ENCODE measurements around the gene ZFP91. TPM values are rescaled to one million over a fixed set of nuclear protein-coding genes. Genes with fewer than 3 reads are reported as not detected.
A peak's percentile ranks its signal among the peaks of the same experiment; 100 is the strongest.

The ZFP91 gene
- total and polyA plus RNA-seq, 4 donors: 49.8 to 63.4 (median 55.3) TPM

- Histone ChIP-seq H3K4me3 (ENCODE audit: low read depth, low read length) (no peak overlapping the region), H3K4me1 (ENCODE audit: control insufficient read depth, insufficient read depth, low read length) (peaks cover 6% of the 10 kb centered on the region), H3K9me3 (ENCODE audit: control insufficient read depth, insufficient read depth, low read length) (no peaks in the 10 kb centered on the region), H3K36me3 (ENCODE audit: control insufficient read depth, insufficient read depth, low read length) (no peaks in the 10 kb centered on the region), H3K27me3 (ENCODE audit: control insufficient read depth, insufficient read depth, low read length) (no peaks in the 10 kb centered on the region), H3K27ac (ENCODE audit: low read depth, low read length) (no peak overlapping the region)
- WGBS (ENCODE audit: insufficient coverage): 83% methylated on average over 6 of the region's 6 CpGs
- no peak for DNase-seq (ENCODE audit: low read depth in 4 of 6, low spot score in 6 of 6)
These were observed 60.2 kb downstream of the ZFP91 start for GRCh38 chr11:58639103-58639502.

DNA sequence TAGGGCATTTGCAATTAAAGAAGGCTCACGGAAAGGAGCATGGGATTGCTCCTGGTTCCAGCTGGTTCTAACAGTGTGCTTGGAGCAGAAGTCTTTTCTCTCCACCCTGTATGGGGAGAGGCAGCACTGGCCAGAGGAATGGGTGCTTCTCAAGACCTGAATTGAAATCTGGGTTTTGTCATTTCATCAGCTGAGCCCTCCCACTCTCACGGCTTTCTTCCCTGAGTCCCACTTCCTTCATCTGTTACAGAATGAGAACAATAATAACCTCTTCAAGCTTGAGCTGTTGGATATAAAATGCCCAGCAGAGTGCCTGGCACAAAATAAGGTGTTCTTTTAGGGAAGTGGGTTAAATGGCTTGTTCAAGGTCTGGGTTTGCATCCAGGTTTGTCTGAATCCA is 60.8 kb downstream of the ZFP91 start:
- no peak overlapping the region for H3K4me3 ChIP-seq (ENCODE audit: low read depth, low read length)
- H3K27ac ChIP-seq (ENCODE audit: low read depth, low read length): no peak overlapping the region
- H3K9me3 ChIP-seq (ENCODE audit: control insufficient read depth, insufficient read depth, low read length): no peaks in the 10 kb centered on the region
- peaks cover 6% of the 10 kb centered on the region for H3K4me1 ChIP-seq (ENCODE audit: control insufficient read depth, insufficient read depth, low read length)
- WGBS (ENCODE audit: insufficient coverage): no CpG with 5 or more reads among the region's 2 CpGs
- H3K27me3 ChIP-seq (ENCODE audit: control insufficient read depth, insufficient read depth, low read length): no peaks in the 10 kb centered on the region
- DNase-seq (ENCODE audit: low read depth in 4 of 6, low spot score in 6 of 6): peak in 1 of 6 donors; percentile 5
- no peaks in the 10 kb centered on the region for H3K36me3 ChIP-seq (ENCODE audit: control insufficient read depth, insufficient read depth, low read length)

- Histone ChIP-seq H3K36me3 (ENCODE audit: control insufficient read depth, insufficient read depth, low read length) (no peaks in the 10 kb centered on the region), H3K4me1 (ENCODE audit: control insufficient read depth, insufficient read depth, low read length) (peaks cover 6% of the 10 kb centered on the region), H3K27ac (ENCODE audit: low read depth, low read length) (no peak overlapping the region), H3K27me3 (ENCODE audit: control insufficient read depth, insufficient read depth, low read length) (no peaks in the 10 kb centered on the region), H3K4me3 (ENCODE audit: low read depth, low read length) (no peak overlapping the region), H3K9me3 (ENCODE audit: control insufficient read depth, insufficient read depth, low read length) (no peaks in the 10 kb centered on the region)
- DNase-seq (ENCODE audit: low read depth in 4 of 6, low spot score in 6 of 6): no peak
- WGBS (ENCODE audit: insufficient coverage): no CpG with 5 or more reads among the region's 1 CpG
These were observed 61.6 kb downstream of the ZFP91 start for GRCh38 chr11:58640386-58641023.

GRCh38 chr11:58641341-58641740 is 62.5 kb downstream of the ZFP91 start:
- 92% methylated on average over 2 of the region's 3 CpGs for WGBS (ENCODE audit: insufficient coverage)
- H3K4me3 ChIP-seq (ENCODE audit: low read depth, low read length): no peak overlapping the region

DNA sequence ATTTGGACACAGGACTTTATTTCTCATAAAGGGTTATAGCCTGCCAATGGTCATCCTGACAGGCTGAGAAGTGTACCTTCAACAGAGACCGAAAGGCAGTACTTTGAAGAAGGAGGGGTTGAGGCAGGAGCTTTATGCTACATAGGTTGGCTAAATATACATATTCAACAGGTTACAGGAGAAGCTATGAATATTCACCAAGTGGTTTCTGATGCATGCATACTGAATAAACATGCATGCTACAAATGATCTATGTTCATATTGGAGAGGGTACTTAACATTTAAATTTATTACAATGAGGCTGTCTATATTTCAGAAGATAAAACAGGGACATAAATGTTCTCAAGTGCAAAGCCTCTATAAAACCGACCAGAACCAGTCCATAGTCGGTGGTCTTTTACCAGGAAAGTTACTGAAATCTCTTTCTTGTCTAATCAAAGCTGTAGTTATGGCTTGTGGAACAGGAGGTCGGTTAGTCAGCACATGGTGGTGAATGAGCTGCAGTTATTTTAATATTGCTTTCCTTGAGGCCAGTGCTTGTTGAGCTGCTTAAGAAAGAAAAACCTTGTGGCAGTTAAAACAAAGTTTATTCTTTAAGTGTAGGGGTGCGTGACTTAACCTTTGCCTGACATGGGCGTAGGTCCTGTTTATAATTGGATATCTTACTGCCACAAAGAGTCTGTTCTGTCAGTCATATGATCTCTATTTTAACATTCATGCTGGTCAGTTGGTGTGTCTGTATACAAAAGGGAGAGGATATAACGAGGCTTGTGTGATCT is 63.1 kb downstream of the ZFP91 start:
- no peak for DNase-seq (ENCODE audit: low read depth in 4 of 6, low spot score in 6 of 6)
- WGBS (ENCODE audit: insufficient coverage): 70% methylated on average over 2 of the region's 7 CpGs
- no peak overlapping the region for H3K27ac ChIP-seq (ENCODE audit: low read depth, low read length)
- no peaks in the 10 kb centered on the region for H3K36me3 ChIP-seq (ENCODE audit: control insufficient read depth, insufficient read depth, low read length)
- H3K27me3 ChIP-seq (ENCODE audit: control insufficient read depth, insufficient read depth, low read length): no peaks in the 10 kb centered on the region
- H3K4me3 ChIP-seq (ENCODE audit: low read depth, low read length): no peak overlapping the region
- peaks cover 6% of the 10 kb centered on the region for H3K4me1 ChIP-seq (ENCODE audit: control insufficient read depth, insufficient read depth, low read length)
- H3K9me3 ChIP-seq (ENCODE audit: control insufficient read depth, insufficient read depth, low read length): peaks cover 2% of the 10 kb centered on the region

More at GRCh38 chr11:58641341-58641740, 62.5 kb downstream of the ZFP91 start:
- H3K9me3 ChIP-seq (ENCODE audit: control insufficient read depth, insufficient read depth, low read length): peaks cover 2% of the 10 kb centered on the region
- H3K4me1 ChIP-seq (ENCODE audit: control insufficient read depth, insufficient read depth, low read length): peaks cover 6% of the 10 kb centered on the region
- no peaks in the 10 kb centered on the region for H3K27me3 ChIP-seq (ENCODE audit: control insufficient read depth, insufficient read depth, low read length)
- DNase-seq (ENCODE audit: low read depth in 4 of 6, low spot score in 6 of 6): no peak
- H3K27ac ChIP-seq (ENCODE audit: low read depth, low read length): no peak overlapping the region
- no peaks in the 10 kb centered on the region for H3K36me3 ChIP-seq (ENCODE audit: control insufficient read depth, insufficient read depth, low read length)

GRCh38 chr11:58645854-58646253 is 67.0 kb downstream of the ZFP91 start:
- H3K27ac ChIP-seq (ENCODE audit: low read depth, low read length): no peak overlapping the region
- no peaks in the 10 kb centered on the region for H3K36me3 ChIP-seq (ENCODE audit: control insufficient read depth, insufficient read depth, low read length)
- peaks cover 2% of the 10 kb centered on the region for H3K9me3 ChIP-seq (ENCODE audit: control insufficient read depth, insufficient read depth, low read length)
- DNase-seq (ENCODE audit: low read depth in 4 of 6, low spot score in 6 of 6): no peak
- no peaks in the 10 kb centered on the region for H3K4me1 ChIP-seq (ENCODE audit: control insufficient read depth, insufficient read depth, low read length)
- no peaks in the 10 kb centered on the region for H3K27me3 ChIP-seq (ENCODE audit: control insufficient read depth, insufficient read depth, low read length)
- no peak overlapping the region for H3K4me3 ChIP-seq (ENCODE audit: low read depth, low read length)

DNA sequence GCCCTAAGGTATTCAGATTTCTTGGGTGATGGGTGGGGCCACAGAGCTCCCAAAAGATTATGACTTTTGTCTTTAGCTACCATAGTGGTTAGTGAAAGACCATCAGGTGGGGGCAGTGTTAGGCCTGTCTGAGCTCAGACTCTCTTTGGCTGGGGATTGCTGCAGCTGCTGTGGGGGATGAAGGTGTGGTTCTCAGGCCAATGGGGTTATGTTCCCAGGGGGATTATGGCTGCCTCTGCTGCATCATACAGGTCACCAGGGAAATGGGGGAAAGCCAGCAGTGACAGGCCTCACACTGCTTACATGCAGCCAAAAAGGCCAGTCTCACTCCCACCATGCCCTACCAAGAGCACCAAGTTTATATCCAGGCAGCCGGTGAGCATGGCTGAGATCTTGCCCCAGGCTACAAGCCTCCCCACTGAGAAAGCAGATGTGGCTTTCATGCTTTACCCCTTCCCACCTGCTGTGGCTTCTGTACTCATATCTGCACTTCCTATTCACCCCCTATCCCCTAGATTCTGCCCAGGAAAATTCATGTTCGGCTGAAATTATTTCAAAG is 68.4 kb downstream of the ZFP91 start:
- WGBS (ENCODE audit: insufficient coverage): 79% methylated on average over 1 of the region's 2 CpGs
- no peak for DNase-seq (ENCODE audit: low read depth in 4 of 6, low spot score in 6 of 6)
- H3K27me3 ChIP-seq (ENCODE audit: control insufficient read depth, insufficient read depth, low read length): no peaks in the 10 kb centered on the region

DNA sequence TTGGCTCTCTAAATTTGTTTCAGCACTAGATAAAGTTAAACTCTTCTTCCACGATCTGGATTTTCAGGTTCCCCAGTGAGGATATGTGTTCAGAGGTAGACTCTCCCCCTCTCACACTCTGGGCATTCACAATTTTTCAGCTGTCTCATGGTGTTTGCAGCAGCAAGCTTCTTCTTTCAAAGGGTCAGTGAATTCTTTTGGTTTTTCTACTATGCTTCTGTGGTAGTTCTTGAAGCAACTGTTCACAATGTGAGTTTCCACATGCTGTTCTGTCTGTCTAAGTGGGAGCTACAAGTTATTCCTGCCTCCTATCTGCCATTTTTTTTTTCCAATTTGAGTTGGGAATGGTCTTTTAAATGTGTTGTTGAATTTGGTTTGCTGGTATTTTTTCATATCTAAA is 69.0 kb downstream of the ZFP91 start:
- DNase-seq (ENCODE audit: low read depth in 4 of 6, low spot score in 6 of 6): no peak
- Histone ChIP-seq H3K36me3 (ENCODE audit: control insufficient read depth, insufficient read depth, low read length) (no peaks in the 10 kb centered on the region), H3K27ac (ENCODE audit: low read depth, low read length) (no peak overlapping the region), H3K9me3 (ENCODE audit: control insufficient read depth, insufficient read depth, low read length) (peaks cover 2% of the 10 kb centered on the region), H3K27me3 (ENCODE audit: control insufficient read depth, insufficient read depth, low read length) (no peaks in the 10 kb centered on the region), H3K4me1 (ENCODE audit: control insufficient read depth, insufficient read depth, low read length) (no peaks in the 10 kb centered on the region), H3K4me3 (ENCODE audit: low read depth, low read length) (no peak overlapping the region)
- no CpG with 5 or more reads among the region's 1 CpG for WGBS (ENCODE audit: insufficient coverage)

More for the DNA sequence above, 68.4 kb downstream of the ZFP91 start:
- Histone ChIP-seq H3K36me3 (ENCODE audit: control insufficient read depth, insufficient read depth, low read length) (no peaks in the 10 kb centered on the region), H3K9me3 (ENCODE audit: control insufficient read depth, insufficient read depth, low read length) (peaks cover 2% of the 10 kb centered on the region), H3K4me1 (ENCODE audit: control insufficient read depth, insufficient read depth, low read length) (no peaks in the 10 kb centered on the region), H3K27ac (ENCODE audit: low read depth, low read length) (no peak overlapping the region), H3K4me3 (ENCODE audit: low read depth, low read length) (no peak overlapping the region)

GRCh38 chr11:58649623-58650022 is 70.8 kb downstream of the ZFP91 start:
- H3K4me3 ChIP-seq (ENCODE audit: low read depth, low read length): no peak overlapping the region
- no peaks in the 10 kb centered on the region for H3K27me3 ChIP-seq (ENCODE audit: control insufficient read depth, insufficient read depth, low read length)
- peaks cover 2% of the 10 kb centered on the region for H3K9me3 ChIP-seq (ENCODE audit: control insufficient read depth, insufficient read depth, low read length)
- no peaks in the 10 kb centered on the region for H3K36me3 ChIP-seq (ENCODE audit: control insufficient read depth, insufficient read depth, low read length)
- no peak for DNase-seq (ENCODE audit: low read depth in 4 of 6, low spot score in 6 of 6)
- H3K27ac ChIP-seq (ENCODE audit: low read depth, low read length): no peak overlapping the region
- H3K4me1 ChIP-seq (ENCODE audit: control insufficient read depth, insufficient read depth, low read length): no peaks in the 10 kb centered on the region

DNA sequence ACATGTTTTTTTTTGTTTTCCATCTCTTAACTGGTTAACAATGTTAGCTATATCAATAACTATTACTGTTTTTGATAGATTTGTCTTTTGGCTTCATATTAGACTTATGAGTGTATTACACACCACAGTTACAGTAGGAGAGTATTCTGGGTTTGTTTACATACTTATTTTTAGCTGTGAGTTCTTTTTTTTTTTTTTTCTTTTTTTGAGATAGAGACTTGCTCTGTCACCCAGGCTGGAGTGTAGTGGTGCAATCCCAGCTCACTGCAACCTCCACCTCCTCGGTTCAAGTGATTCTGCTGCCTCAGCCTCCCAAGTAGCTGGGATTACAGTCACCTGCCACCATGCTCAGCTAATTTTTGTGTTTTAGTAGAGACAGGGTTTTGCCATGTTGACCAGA is 71.6 kb downstream of the ZFP91 start:
- no peak overlapping the region for H3K27ac ChIP-seq (ENCODE audit: low read depth, low read length)
- peaks cover 2% of the 10 kb centered on the region for H3K9me3 ChIP-seq (ENCODE audit: control insufficient read depth, insufficient read depth, low read length)
- WGBS (ENCODE audit: insufficient coverage): no CpG with 5 or more reads among the region's 1 CpG
- no peaks in the 10 kb centered on the region for H3K4me1 ChIP-seq (ENCODE audit: control insufficient read depth, insufficient read depth, low read length)
- DNase-seq (ENCODE audit: low read depth in 4 of 6, low spot score in 6 of 6): no peak
- H3K27me3 ChIP-seq (ENCODE audit: control insufficient read depth, insufficient read depth, low read length): no peaks in the 10 kb centered on the region
- no peaks in the 10 kb centered on the region for H3K36me3 ChIP-seq (ENCODE audit: control insufficient read depth, insufficient read depth, low read length)
- no peak overlapping the region for H3K4me3 ChIP-seq (ENCODE audit: low read depth, low read length)
